CD4-positive, alpha-beta T cell treated with Interleukin-1 beta for 1 hour (primary cell): ENCODE data around the gene TMTC1.
"Not testable (repeated sequence)": the region's sequence is repeated elsewhere in the genome, so short reads cannot be mapped to it uniquely, and the experiment has no call there.

Source experiments
- DNase-seq, 2 donors: peaks; one replicate each; pipeline ENCODE4 v3.0.0-alpha.2; 2020 to 2022

TMTC1 gene

GRCh38 chr12:29783773-29784666, at the start of gene TMTC1:
TMTC1 (minus strand) TSS chr12:29783942; CDS start chr12:29783751, 191 bp downstream.
- no peak for DNase-seq

GRCh38 chr12:29831173-29831572, 47.4 kb upstream of the TMTC1 start:
- DNase-seq = no peak

- DNase-seq = no peak
Observed at GRCh38 chr12:29830391-29830790, 46.6 kb upstream of the TMTC1 start.

GRCh38 chr12:29818916-29819623, 35.3 kb upstream of the TMTC1 start:
- DNase-seq = no peak

- DNase-seq = no peak
Observed at GRCh38 chr12:29816874-29817725, 33.4 kb upstream of the TMTC1 start.

- not testable (repeated sequence) for DNase-seq
Observed at GRCh38 chr12:29809616-29810361, 26.0 kb upstream of the TMTC1 start.

GRCh38 chr12:29807129-29807528, 23.4 kb upstream of the TMTC1 start:
- no peak for DNase-seq

- no peak for DNase-seq
Observed at GRCh38 chr12:29804019-29804418, 20.3 kb upstream of the TMTC1 start.

- DNase-seq = no peak
Observed at GRCh38 chr12:29799591-29799990, 15.8 kb upstream of the TMTC1 start.

GRCh38 chr12:29797565-29798355, 14.0 kb upstream of the TMTC1 start:
- no peak for DNase-seq

- no peak for DNase-seq
Observed at GRCh38 chr12:29796823-29797263, 13.1 kb upstream of the TMTC1 start.

GRCh38 chr12:29795715-29796114, 12.0 kb upstream of the TMTC1 start:
- DNase-seq = no peak

- no peak for DNase-seq
Observed at GRCh38 chr12:29794862-29795261, 11.1 kb upstream of the TMTC1 start.

GRCh38 chr12:29792853-29793252, 9.1 kb upstream of the TMTC1 start:
- no peak for DNase-seq

- no peak for DNase-seq
Observed at GRCh38 chr12:29792132-29792531, 8.4 kb upstream of the TMTC1 start.

- no peak for DNase-seq
Observed at GRCh38 chr12:29782871-29783772, 620 bp downstream of the TMTC1 start.

- DNase-seq = no peak
Observed at GRCh38 chr12:29782285-29782870, 1.4 kb downstream of the TMTC1 start.

GRCh38 chr12:29781705-29782266, 2.0 kb downstream of the TMTC1 start:
- DNase-seq = no peak

GRCh38 chr12:29781188-29781587, 2.6 kb downstream of the TMTC1 start:
- no peak for DNase-seq

GRCh38 chr12:29780084-29780483, 3.7 kb downstream of the TMTC1 start:
- no peak for DNase-seq
